GM21423 (cell line): ENCODE results near the gene PCDH15.

ENCODE experiments used
- ATAC-seq: cut with Tn5 transposase; IDR thresholded peaks from one replicate; pipeline ENCODE4 v1.9.1; 2021; ENCODE audit warnings: mild to moderate bottlenecking, moderate library complexity; ENCODE audit not compliant: unreplicated experiment

PCDH15 gene

GRCh38 chr10:54800741-54801421 lies at the start of gene PCDH15:
Gene PCDH15 (minus strand): TSS chr10:54801231. CDS start chr10:54664262, 136,969 bp downstream.
- ATAC-seq = no peak

DNA sequence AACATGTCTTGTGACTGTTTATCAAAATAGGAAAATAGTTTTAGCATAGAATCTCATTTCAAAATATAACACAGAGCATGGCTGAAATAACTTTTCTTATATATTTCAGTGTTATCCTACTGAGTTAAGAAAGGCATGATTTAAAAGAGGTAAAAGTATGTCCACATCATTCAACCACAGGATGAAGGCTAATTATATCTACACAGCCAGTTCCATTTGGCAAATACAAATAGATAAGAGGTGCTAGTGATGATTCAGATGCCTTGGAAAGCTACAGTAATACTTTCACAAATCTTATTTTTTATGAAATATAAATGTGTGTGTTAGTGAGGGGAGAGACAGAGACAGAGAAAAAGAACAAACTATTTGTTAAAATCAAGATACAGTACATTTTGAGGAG lies 42.9 kb upstream of the PCDH15 start:
- ATAC-seq = no peak

DNA sequence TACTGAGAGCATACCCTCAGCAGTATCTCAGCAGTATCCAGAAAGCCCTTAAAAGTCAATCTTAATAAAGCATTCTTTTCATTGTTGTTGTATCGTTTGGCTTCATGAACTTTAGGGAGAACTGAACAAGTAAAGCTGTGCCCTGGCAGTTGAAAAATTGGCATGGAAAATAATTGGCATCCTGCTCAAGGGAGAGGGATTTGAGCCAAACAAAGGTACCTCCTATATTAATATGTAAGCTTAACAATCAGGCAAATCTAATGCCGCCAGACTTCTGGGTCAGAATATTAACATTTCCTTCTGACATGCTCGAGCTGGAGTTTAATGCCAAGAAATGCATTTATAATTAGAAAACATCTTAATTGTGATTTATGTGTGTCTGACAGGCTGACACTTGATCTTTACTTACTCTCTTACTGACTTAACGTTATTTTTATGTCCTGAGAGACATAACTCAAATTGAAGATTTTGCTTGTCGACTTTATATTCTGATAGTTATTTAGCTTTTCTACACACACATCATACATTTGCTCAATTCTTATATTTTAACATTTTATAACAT lies 42.1 kb upstream of the PCDH15 start:
- ATAC-seq = no peak

DNA sequence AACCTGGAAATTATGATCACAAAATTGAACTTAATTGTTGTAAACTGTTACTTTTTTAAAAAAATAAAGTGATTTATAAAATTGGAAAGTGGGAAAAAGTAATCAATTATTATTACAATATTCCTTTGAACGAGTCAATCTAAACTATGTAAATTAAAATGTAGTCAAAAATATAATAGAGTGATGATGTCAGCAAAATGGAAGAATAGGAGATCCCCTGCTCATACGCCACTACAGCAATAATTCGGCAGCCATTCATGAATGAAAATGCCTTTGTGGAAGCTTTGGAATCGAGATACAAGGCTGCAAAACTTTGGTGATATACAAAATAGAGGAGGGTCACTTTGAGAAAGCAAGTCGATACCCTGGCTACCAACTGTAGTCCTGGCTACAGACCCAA lies 36.4 kb upstream of the PCDH15 start:
- ATAC-seq = no peak

- no peak for ATAC-seq
These were observed 32.0 kb upstream of the PCDH15 start for GRCh38 chr10:54833029-54833428.

- ATAC-seq = no peak
These were observed 26.0 kb upstream of the PCDH15 start for GRCh38 chr10:54826994-54827560.

- ATAC-seq = no peak
These were observed 14.6 kb upstream of the PCDH15 start for GRCh38 chr10:54815583-54815982.

DNA sequence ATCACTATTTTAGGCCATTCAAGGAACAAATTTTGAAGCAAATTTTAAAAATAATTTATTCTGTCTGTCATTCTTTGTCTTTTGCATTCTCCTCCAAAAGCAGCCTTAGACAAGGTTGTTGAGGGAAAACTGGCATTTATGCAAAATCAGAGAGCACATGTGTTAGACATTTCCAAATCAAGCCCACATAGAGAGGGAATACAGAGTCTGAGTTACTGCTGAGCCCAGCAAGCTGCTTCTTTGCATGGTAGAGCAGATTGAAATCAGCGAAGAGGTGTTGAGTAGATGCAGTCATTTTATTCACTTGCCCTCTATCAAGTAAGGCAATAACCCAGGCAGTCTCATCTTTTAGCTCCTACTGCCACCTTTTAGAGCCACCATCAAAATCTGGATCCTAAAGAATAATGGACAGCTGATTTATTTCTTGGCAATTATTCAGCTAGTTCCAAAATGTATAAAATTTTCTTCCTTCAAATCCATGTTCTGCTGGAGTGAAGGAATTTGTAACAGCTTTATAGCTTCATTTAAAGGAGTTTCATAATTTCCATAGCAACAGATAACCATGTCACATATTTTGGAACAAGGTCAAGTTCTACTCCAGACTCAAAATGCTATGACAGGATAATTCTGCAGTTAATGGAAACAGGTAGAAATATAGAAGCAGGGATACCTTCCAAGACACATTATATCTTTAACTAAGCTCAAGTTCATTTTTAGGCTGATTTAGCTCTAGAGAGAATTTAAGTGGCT lies 7.3 kb upstream of the PCDH15 start:
- no peak for ATAC-seq

- no peak for ATAC-seq
These were observed 1.5 kb downstream of the PCDH15 start for GRCh38 chr10:54799506-54799905.

GRCh38 chr10:54797636-54798321 lies 3.3 kb downstream of the PCDH15 start:
- ATAC-seq = no peak

DNA sequence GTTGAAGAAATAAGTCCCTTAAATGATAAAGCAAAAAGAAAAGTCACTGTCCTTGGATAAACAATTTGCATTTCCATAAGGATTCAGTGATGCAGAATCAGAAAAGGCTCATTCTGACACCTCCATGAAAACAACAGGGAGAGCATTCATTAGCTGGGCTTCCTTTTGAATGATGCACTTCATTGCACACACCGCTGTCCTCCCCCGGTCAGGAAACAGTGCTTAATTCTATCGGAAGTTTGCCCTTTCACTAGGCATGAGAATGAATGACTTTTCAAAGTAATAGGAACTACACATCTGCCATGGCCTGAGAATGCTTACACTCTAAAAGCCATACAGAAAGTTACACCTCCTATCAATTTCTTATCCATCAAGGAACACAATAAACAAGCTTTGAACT lies 4.2 kb downstream of the PCDH15 start:
- no peak for ATAC-seq

- ATAC-seq = no peak
These were observed 24.4 kb downstream of the PCDH15 start for GRCh38 chr10:54776622-54777021.

DNA sequence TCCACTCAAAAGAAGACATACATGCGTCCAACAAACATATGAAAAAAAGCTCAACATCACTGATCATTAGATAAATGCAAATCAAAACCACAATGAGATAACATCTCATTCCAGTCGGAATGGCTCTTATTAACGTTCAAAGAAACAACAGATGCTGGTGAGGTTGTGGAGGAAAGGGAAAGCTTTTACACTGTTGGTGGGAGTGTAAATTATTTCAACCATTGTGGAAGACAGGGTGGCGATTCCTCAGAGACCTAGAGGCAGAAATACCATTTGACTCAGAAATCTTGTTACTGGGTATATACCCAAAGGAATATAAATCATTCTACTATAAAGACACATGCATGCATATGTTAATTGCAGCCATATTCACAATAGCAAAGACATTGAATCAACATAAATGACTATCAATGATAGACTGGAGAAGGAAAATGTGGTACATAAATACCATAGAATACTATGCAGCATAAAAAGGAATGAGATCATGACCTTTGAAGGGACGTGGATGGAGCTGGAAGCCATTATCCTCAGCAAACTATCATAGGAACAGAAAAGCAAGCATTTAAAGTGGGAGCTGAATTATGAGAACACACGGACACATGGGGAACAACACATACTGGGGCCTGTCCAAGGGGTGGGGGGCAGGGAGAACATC lies 28.4 kb downstream of the PCDH15 start:
- ATAC-seq = no peak

DNA sequence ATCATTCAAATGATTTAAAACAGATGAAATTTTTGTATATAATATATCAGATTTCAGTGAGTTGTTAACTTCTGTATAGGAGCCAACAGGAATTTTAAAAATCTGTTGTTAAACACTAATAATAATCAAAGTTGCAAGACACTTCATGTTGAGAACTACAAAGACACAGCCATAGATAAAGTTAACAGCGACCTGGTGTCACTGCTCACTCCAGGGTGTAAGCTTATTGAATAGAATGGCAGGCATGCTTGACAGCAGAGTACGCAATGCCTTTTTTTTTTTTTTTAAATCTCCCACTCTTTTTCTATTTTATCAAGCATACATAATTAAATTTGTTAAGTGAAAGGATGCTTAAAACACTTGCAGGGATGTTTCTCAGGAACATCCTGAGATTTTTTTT lies 32.0 kb downstream of the PCDH15 start:
- ATAC-seq = no peak

DNA sequence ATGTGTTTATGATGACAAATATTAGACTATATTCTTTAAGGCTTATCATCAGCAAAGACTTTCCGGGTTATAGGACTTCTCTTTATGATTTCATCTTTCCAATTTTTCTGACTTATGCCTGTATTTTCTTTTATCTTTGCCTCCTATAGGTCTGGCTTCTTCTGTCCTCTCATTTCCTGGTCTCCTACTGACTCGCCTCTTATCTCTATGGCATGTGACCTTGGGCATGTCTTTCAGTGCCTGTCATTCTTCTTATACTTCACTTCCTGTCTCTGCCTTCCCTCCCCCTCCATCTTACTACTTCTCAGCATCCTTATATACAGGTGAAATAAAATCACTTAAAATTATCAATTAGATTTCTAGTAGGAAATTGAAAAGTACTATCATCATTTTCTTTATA lies 42.2 kb downstream of the PCDH15 start:
- no peak for ATAC-seq

- ATAC-seq = no peak
These were observed 51.4 kb downstream of the PCDH15 start for GRCh38 chr10:54749623-54750022.

- no peak for ATAC-seq
These were observed 55.6 kb downstream of the PCDH15 start for GRCh38 chr10:54745436-54745835.

DNA sequence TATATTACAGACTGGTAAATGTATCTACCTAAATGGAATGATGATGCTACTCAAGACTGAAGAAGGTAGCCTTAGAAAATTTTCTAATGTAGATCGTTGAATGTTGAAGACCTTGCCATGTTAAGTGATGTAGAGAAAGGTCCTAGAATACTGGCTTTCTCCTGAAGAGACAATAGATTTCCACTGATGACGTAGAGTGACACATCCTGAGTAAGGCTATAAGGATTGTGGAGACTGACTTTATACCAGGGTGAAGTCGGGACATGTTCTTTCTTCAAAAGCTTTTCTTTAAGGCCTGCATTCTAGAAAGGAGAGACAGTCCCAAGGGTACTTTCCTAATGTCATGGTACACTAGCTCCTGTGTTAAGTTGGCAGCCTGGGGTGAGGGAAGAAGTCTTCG lies 58.6 kb downstream of the PCDH15 start:
- ATAC-seq = no peak

GRCh38 chr10:54728511-54728910 lies 72.5 kb downstream of the PCDH15 start:
- no peak for ATAC-seq

GRCh38 chr10:54722075-54722474 lies 79.0 kb downstream of the PCDH15 start:
- no peak for ATAC-seq

GRCh38 chr10:54710918-54711317 lies 90.1 kb downstream of the PCDH15 start:
- no peak for ATAC-seq
